ENCODE results near the gene RAB11FIP4.

RAB11FIP4 gene

DNA sequence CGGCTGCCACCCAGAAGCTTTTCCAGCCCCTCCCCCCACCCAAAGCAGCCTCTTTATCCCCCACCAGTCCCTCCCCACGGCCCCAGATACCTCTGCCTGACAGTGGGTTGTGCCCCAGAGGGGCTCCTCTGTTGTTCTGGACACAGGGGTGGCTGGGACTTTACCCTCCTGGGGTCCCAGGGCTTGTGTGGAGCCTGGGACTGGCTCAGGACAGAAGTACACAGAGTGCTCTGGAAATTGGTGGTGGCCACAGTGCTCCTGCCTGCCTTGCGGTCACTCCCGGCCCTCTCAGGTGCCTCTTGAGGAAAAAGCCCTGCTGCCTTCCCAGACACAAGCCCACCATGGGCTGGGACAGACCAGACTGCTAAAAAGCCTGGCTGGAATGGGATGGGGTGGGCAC, 68.2 kb downstream of the RAB11FIP4 start:
- H3K27ac Mint-ChIP-seq = no peak overlapping the region
- ATAC-seq (replicated peaks) = no peak
- no peak overlapping the region for H3K4me3 Mint-ChIP-seq
- H3K4me1 Mint-ChIP-seq = no peaks in the 10 kb centered on the region
- peaks cover 0 to 4% of the 10 kb centered on the region in 2 donors for H3K27me3 Mint-ChIP-seq
- no peak for DNase-seq
- no peaks in the 10 kb centered on the region for H3K36me3 Mint-ChIP-seq
- H3K9me3 Mint-ChIP-seq = no peaks in the 10 kb centered on the region

DNA sequence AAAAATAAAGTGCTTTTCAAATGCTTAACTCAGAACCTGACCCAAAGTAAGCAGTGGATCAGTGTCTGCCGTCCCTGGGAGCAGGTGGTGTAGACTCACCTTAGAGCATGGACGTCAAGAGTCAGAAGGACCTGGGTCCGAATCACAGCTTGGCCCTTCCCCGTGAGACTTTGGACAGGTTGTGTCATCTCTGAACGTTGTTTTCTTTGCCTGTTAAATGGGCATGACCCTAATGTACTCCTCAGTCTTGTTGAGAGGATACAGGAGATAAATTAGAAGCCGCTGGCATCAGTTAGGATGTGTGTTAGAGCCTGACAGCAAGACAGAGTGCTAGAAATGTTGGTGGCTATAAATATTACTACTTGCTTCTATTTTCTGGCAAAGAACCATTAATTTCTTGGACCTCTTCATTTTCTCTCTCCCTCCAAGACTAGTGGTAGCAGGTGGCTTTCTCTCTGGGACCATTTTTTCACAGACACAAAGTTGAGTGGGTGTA, 68.8 kb downstream of the RAB11FIP4 start:
- ATAC-seq (replicated peaks) (no peak), DNase-seq (no peak)
- H3K4me1 Mint-ChIP-seq = no peaks in the 10 kb centered on the region
- no peaks in the 10 kb centered on the region for H3K9me3 Mint-ChIP-seq
- H3K27ac Mint-ChIP-seq = no peak overlapping the region
- H3K27me3 Mint-ChIP-seq = peaks cover 0 to 4% of the 10 kb centered on the region in 2 donors
- no peak overlapping the region for H3K4me3 Mint-ChIP-seq
- no peaks in the 10 kb centered on the region for H3K36me3 Mint-ChIP-seq

DNA sequence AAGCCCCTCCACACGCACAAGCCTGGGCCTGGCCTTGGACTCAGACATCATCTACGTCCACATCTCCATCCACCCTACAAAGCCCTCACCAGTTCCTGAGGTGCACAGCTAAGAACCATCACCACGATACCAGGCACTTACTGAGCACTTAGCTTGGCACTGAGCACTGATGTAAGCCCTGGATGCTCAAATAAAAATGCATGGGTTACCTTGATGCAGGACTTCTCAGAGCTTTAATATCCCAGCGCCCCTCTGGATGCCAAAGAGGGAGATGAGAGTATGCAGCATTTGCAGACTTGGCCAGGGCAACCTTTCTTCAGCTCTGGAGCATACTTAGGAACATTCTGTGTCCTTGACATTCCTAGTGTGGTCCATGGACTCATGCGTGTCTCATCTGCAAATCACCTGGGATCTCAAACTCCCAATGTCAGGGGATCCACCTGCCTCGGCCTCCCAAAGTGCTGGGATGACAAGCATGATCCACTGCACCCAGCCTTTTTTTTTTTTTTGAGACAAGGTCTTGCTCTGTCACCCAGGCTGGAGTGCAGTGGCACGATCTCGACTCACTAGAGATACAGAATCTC, 69.8 kb downstream of the RAB11FIP4 start:
- Mint-ChIP-seq H3K4me1 (no peaks in the 10 kb centered on the region), H3K9me3 (no peaks in the 10 kb centered on the region), H3K27me3 (peaks cover 0 to 4% of the 10 kb centered on the region in 2 donors), H3K4me3 (no peak overlapping the region), H3K36me3 (no peaks in the 10 kb centered on the region), H3K27ac (no peak overlapping the region)
- ATAC-seq (replicated peaks) (no peak), DNase-seq (no peak)

DNA sequence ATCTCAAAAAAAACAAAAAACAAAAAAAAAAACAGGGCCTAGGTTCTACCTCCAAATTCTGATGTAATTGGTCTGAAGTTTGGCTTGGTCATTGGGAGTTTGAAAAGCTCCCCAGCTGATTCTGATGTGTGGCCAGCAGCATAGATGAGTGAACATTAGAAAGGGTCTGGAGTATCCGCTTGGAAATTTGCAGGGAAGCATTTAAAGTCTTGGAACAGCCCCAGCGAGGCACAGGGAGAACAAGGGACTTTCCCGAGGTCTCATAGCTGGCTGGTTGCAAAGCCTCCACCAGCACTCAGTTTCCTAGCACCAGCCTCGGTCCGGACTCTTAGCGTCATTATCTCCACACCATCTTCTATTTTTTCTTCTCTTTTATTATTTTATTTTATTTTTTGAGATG, 70.8 kb downstream of the RAB11FIP4 start:
- Mint-ChIP-seq H3K4me1 (no peaks in the 10 kb centered on the region), H3K36me3 (no peaks in the 10 kb centered on the region), H3K4me3 (no peak overlapping the region), H3K9me3 (no peaks in the 10 kb centered on the region), H3K27me3 (peaks cover 0 to 4% of the 10 kb centered on the region in 2 donors), H3K27ac (no peak overlapping the region)
- DNase-seq (no peak), ATAC-seq (replicated peaks) (no peak)

DNA sequence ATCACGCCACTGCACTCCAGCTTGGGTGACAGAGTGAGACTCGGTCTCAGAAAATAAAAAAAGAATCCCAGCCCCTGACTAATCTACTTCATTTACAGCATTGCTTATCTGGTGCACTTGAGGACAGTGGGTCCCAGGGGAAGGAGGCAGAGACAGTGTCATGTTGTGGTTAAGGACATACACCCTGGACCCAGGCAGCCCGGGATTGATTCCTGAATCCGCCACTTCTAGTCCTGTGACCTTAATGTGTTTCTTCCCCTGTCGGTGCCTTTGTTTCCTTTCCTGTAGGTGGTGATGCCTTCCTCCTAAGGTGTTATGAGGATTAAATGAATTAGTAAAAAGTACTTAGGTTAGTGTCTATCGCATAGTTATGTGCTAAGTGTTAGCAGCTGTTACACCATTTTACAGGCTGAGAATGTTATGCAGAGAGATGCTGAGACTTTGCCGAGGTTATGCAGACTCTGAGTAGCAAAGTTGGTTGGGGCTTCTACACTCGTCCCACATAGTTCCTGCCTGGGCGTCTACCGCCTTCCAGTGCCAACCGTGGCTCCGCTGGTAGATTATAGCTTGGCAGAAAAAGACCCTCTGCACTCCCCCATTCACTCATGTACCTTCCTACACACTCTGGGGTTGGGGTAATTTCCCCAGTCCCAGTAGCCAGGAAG, 74.8 kb downstream of the RAB11FIP4 start:
- no peaks in the 10 kb centered on the region for H3K36me3 Mint-ChIP-seq
- no peak overlapping the region for H3K4me3 Mint-ChIP-seq
- DNase-seq (no peak), ATAC-seq (replicated peaks) (no peak)
- peaks cover 4 to 9% of the 10 kb centered on the region in 2 donors for H3K4me1 Mint-ChIP-seq
- H3K9me3 Mint-ChIP-seq = no peaks in the 10 kb centered on the region
- H3K27ac Mint-ChIP-seq = no peak overlapping the region
- peaks cover 1 to 2% of the 10 kb centered on the region in 2 donors for H3K27me3 Mint-ChIP-seq

DNA sequence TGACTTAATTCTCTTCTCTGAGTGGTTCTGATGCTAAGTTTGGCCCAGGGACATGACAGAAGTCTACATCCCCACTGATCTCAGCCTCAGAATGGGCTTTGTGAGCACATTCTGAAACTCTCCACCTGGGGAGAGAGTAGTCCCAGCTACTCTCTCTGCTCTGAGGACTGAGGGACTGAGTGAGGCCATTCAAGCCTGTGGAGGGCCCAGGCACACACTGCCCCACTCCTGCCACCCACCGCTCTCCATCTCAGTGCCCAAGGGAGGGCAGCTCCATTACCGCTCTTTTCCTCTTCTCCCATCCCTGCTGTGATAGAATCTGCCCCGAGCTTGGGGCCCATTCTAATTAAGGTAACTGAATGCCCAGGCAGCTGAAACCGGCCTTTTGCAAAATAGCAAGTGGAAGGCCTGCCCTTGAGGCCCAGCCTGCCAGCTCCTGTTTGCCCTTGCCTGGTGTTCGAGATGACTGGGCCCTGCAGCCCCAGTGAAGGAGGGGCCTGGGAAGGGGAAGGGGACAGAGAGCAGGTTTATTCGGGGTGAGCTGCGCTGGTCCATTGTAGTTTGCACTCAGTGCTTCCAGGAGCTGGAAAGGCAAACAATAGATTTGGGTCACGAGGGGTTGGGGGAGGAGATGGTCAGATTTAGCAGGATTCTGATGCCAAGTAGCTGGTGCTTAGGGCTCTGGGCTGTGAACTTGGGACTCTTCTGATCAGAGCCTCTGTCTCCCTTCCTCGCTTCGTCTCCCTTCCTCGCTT, 76.2 kb downstream of the RAB11FIP4 start:
- no peaks in the 10 kb centered on the region for H3K36me3 Mint-ChIP-seq
- peaks cover 6 to 9% of the 10 kb centered on the region in 2 donors for H3K4me1 Mint-ChIP-seq
- peaks cover 10 to 15% of the 10 kb centered on the region in 2 donors for H3K27me3 Mint-ChIP-seq
- ATAC-seq (replicated peaks) = no peak
- H3K27ac Mint-ChIP-seq = peak overlapping the region; percentile 52
- no peak overlapping the region for H3K4me3 Mint-ChIP-seq
- DNase-seq = no peak
- no peaks in the 10 kb centered on the region for H3K9me3 Mint-ChIP-seq

DNA sequence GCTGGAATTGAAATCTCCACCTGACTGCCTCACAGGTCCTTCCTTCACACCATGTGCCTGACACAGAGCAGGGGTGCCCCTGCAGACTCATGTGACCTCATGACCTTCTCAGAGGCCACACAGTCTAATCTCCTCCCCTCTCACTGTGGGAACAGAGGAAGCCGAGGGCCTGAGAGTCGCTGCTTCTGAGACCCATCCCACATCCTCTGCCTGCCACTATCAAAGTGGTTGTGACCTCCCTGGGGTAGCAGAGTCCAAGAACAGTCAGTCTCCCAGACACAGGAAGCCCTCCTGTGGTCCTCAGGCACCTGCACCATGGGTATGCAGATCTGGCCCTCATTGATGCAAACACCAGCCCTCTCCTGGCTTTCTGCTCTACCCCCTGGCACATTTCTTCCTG, 78.5 kb downstream of the RAB11FIP4 start:
- peak in 1 of 2 donors; percentile 54 for ATAC-seq (replicated peaks)
- Mint-ChIP-seq H3K4me3 (no peak overlapping the region), H3K36me3 (no peaks in the 10 kb centered on the region), H3K27ac (no peak overlapping the region), H3K4me1 (peaks cover 6 to 12% of the 10 kb centered on the region in 2 donors), H3K27me3 (peaks cover 14 to 18% of the 10 kb centered on the region in 2 donors), H3K9me3 (no peaks in the 10 kb centered on the region)
- DNase-seq = no peak

DNA sequence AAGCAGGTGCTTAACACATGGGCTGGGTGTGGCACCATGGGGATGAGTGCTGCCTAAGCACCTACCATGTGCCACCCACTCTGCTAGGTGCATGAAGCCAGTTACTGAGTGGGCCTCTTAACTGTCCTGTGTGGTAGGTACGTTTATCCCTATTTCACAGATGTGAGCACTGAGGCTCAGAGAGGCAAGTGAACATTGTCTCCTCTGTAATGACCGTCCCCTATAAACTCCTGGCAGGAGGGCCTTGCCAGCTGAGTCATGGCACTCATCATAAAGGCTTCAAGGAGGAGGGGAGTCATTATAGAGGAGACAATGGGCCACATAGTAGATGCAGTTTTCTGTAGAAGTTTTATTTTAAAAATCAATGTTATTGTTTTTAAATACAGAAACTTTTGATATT, 79.1 kb downstream of the RAB11FIP4 start:
- Mint-ChIP-seq H3K36me3 (no peaks in the 10 kb centered on the region), H3K27ac (no peak overlapping the region)

DNA sequence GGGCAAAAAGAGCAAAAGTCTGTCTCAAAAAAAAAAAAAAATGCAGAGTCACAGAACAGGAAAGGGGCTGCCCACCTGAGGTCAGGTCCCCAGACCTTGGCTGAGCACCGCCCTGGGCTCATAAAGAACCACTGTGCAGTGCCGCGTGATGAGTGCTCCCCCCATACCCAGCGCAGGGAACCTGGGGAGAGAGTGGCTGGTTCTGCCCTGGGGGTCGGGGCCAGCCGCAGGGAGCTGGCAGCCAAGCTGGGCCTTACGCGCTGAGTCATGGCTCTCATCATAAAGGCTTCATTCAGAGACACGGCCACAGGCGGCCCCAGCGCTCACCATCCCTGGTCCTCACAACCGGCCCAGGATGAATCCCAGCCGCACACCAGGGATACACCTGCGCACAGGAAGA, 80.7 kb downstream of the RAB11FIP4 start:
- Mint-ChIP-seq H3K4me1 (peaks cover 6 to 14% of the 10 kb centered on the region in 2 donors), H3K9me3 (no peaks in the 10 kb centered on the region), H3K36me3 (no peaks in the 10 kb centered on the region), H3K27ac (no peak overlapping the region), H3K4me3 (no peak overlapping the region), H3K27me3 (peaks cover 14 to 18% of the 10 kb centered on the region in 2 donors)
- ATAC-seq (replicated peaks) (no peak), DNase-seq (no peak)

More for the DNA sequence above, 79.1 kb downstream of the RAB11FIP4 start:
- no peak for ATAC-seq (replicated peaks)
- H3K4me3 Mint-ChIP-seq = no peak overlapping the region
- H3K27me3 Mint-ChIP-seq = peaks cover 14 to 18% of the 10 kb centered on the region in 2 donors
- peaks cover 6 to 14% of the 10 kb centered on the region in 2 donors for H3K4me1 Mint-ChIP-seq
- no peak for DNase-seq
- no peaks in the 10 kb centered on the region for H3K9me3 Mint-ChIP-seq

DNA sequence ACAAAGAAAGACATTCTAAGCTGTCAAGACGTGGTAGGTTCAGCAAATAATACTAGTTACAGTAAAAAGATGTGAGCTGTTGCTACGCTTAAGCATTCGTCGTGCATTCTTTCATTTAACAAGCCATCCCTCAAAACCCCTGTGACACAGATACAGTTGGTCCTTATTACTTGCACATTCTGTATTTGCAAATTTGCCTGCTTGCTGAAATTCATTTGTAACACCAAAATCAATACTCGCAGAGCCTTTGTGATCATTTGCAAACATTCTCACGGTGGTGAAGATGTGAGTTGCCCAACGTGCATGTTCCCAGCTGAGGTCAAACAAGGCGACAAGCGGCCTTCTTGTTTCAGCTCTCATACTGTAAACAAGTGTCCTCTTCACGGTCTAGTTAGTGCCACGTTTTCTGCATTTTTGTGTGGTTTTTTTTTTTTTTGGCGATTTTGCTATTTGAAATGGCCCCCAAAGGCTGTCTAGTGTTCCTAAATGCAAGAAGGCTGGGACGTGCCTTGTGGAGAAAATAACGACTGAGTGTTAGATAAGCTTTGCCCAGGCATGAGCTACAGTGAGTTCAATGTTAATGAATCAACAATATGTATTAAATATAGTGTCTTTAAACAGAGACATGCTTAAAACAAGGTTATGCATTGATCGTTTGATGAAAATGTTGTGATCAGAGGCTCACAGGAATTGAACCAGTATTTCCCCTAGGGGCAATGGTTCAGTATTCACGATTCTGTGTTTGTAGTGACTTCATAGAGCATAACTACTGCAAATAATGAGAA, 84.1 kb downstream of the RAB11FIP4 start:
- H3K27ac Mint-ChIP-seq = no peak overlapping the region
- H3K36me3 Mint-ChIP-seq = no peaks in the 10 kb centered on the region
- DNase-seq = no peak
- ATAC-seq (replicated peaks) = no peak
- H3K9me3 Mint-ChIP-seq = no peaks in the 10 kb centered on the region
- peaks cover 2 to 5% of the 10 kb centered on the region in 2 donors for H3K4me1 Mint-ChIP-seq
- H3K4me3 Mint-ChIP-seq = no peak overlapping the region
- H3K27me3 Mint-ChIP-seq = peaks cover 17 to 18% of the 10 kb centered on the region in 2 donors

DNA sequence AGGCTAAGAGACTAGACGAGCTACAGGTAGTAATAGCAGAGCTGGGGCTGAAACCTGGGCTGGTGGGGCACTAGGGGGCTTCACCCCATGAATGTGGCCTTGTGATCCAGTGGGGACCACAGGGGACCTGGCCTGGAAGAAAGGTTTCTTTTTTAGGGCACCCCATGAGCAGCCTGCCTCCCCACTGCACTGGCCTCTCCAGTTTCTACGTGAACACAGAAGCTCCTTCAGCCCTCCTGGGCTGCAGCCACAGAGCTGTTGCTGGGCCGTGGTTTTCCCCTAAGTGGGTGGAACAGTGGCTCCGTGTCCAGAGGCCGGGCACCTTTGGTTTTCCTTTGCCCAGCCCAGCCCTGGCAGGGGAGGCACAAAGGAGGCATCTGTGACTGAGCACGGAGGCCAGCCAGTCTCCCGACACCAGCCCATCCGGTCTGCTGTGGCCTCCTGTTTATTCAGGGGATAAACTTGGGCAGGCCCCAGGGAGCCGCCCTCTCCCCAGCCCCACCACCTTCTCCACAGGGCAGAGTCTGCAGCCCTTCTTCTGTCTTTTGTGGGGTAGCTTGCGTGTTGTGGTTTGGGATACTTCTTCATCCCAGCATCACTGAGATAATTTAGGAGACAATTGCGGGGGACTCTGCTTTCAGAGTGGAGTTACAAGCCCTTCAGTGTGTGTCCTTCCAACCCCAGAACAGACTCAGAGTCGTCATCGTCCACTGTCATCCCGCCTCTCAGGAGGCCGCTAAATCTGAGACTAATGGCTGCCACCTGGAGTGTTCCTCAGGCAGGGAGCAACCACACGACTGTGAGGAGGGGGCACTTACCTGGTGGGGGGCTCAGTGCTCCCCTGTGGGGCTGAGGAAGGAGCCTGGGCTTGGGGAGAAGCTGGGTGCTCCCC, 85.3 kb downstream of the RAB11FIP4 start:
- no peak overlapping the region for H3K27ac Mint-ChIP-seq
- ATAC-seq (replicated peaks) = no peak
- DNase-seq = no peak
- H3K27me3 Mint-ChIP-seq = peaks cover 11 to 14% of the 10 kb centered on the region in 2 donors
- H3K36me3 Mint-ChIP-seq = no peaks in the 10 kb centered on the region
- H3K4me1 Mint-ChIP-seq = peaks cover 2 to 5% of the 10 kb centered on the region in 2 donors
- no peaks in the 10 kb centered on the region for H3K9me3 Mint-ChIP-seq
- no peak overlapping the region for H3K4me3 Mint-ChIP-seq

DNA sequence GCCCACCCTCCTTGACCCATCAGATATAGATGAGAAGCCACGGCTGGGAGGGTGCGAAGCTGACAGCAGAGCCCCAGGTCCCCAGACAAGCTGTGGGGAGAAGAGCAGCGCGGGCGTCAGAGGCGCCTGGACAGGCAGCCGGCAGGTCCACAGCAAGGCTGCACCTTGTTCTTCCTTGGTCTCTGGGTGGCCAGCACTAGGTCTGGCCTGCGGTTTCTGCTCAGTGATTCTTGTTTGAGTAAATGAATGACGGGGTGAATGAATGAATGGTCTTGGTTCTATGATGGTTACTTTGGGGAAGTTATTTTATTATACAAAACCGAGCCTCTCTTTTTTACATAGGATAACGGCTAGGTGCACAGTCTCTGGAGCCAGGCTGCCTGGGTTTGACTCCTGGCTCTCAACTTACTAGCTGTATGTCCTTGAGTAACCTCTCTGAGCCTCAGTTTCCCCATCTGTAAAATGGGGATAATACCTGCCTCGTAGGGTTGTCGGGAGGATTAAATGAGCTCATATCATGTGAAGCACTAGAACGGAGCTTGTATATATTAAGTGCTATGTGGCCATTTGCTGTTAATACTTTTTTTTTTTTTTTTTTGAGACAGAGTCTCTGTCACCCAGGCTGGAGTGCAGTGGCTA, 86.1 kb downstream of the RAB11FIP4 start:
- DNase-seq = no peak
- Mint-ChIP-seq H3K36me3 (no peaks in the 10 kb centered on the region), H3K27me3 (peaks cover 4 to 9% of the 10 kb centered on the region in 2 donors), H3K27ac (no peak overlapping the region), H3K9me3 (no peaks in the 10 kb centered on the region), H3K4me3 (no peak overlapping the region), H3K4me1 (peaks cover 0 to 5% of the 10 kb centered on the region in 2 donors)
- no peak for ATAC-seq (replicated peaks)

DNA sequence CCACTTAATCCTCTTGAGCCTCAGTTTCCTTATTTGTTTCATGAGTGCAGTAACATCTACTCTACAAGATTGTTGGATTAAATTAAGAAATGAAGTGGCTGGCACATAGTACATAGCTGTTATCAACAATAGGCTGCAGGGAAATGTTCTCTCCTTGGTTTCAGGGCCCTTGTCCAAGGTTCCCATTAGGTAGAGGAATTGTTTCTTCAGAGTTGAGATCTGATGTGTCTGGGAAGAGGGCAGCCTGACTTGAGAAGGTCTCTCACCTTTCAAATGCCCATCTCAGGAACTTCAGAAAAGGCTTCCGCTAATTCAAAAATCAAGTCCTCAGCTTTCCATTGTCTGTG, 87.6 kb downstream of the RAB11FIP4 start:
- DNase-seq (no peak), ATAC-seq (replicated peaks) (no peak)
- Mint-ChIP-seq H3K27ac (no peak overlapping the region), H3K4me3 (no peak overlapping the region), H3K4me1 (peaks cover 0 to 5% of the 10 kb centered on the region in 2 donors), H3K27me3 (peaks cover 0 to 3% of the 10 kb centered on the region in 2 donors), H3K36me3 (no peaks in the 10 kb centered on the region), H3K9me3 (no peaks in the 10 kb centered on the region)
